C4-2B (cell line): Measurements from ENCODE around the gene FHOD3.

Experiments
- CTCF ChIP-seq: fragments of 450-650 bp; conservative IDR thresholded peaks from 2 replicates; pipeline ENCODE4 v1.5.1; 2017; ENCODE audit warnings: mild to moderate bottlenecking
- ZFX ChIP-seq: fragments of 450-650 bp; IDR thresholded peaks from 2 replicates; pipeline ENCODE4 v1.6.1; 2017

- TF ChIP-seq CTCF (no peak), ZFX (no peak)
Observed at GRCh38 chr18:36648803-36649202, 351.3 kb downstream of the FHOD3 start.
